Spleen (tissue), 7 donors: Measurements from ENCODE around the gene WNT7A.

Experiments
- CTCF ChIP-seq, 11 experiments: fragments of 200-600 bp in 7 of 11; fragments of 450-650 bp in 4 of 11; sonication (generic) in 4 of 11; IDR thresholded peaks in 8 of 11; conservative IDR thresholded peaks in 3 of 11; 1 replicate in 7 of 11; 2 replicates in 4 of 11; pipeline versions ENCODE4 v1.4.0 to v1.8.0; 2016 to 2021; ENCODE audit warnings: antibody characterized with exemption in 11 of 11, inconsistent platforms in 4 of 11, mild to moderate bottlenecking in 1 of 11
- POLR2A ChIP-seq, 3 donors: fragments of 450-650 bp; IDR thresholded peaks; one replicate each; pipeline ENCODE4 v1.5.1; 2017; ENCODE audit warnings: antibody characterized with exemption in 3 of 3, mild to moderate bottlenecking in 1 of 3
- POLR2AphosphoS5 ChIP-seq, 3 donors: sonication (generic); formaldehyde crosslinking; IDR thresholded peaks; one replicate each; pipeline ENCODE4 v1.5.1; 2017; ENCODE audit warnings: antibody characterized with exemption in 3 of 3
- donor health status: DM: no; HTN: no; CAD: no; lungs with moderate emphysema.
- donor health status: DM: no; HTN: no; CAD: no.
- donor health status: DM: no; HTN: no; CAD: no.

GRCh38 chr3:13851091-13851849, 28.6 kb downstream of the WNT7A start:
- TF ChIP-seq CTCF (IDR thresholded peaks at IDR 0.05 in 8 of 11, conservative IDR thresholded peaks at IDR 0.05 in 3 of 11) (no peak), POLR2A (IDR thresholded peaks at IDR 0.05) (no peak), POLR2AphosphoS5 (IDR thresholded peaks at IDR 0.05) (no peak)
